Measurements from ENCODE around the gene IL1F10.

DNA sequence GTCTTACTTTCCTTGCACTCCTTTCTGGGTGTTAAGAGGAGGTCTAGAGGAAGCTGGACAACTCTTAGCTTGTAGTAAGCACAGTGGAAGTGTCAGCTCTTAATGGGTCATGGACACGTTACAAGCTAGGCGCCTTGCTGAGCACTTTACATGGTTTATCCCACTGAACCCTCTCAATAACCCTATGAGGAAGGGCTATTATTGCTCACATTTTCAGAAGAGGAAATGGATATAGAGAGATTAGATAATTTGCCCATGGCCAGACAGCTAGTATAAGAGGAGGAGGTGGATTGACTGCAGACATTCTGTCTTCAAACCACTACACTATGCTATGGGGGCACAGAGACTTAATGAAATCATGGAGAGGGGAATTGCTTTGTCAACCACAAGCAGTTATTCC is 51.3 kb downstream of the IL1F10 start:
- TF ChIP-seq EP300 (IDR thresholded peaks at IDR 0.05; ENCODE audit: borderline replicate concordance in 1 of 2, low read depth in 2 of 2, low read length in 2 of 2) (no peak), BACH1 (IDR thresholded peaks at IDR 0.05; ENCODE audit: low read length) (no peak), POLR2AphosphoS5 (IDR thresholded peaks at IDR 0.05; ENCODE audit: low read depth, low read length) (no peak), MAFK (IDR thresholded peaks at IDR 0.05; ENCODE audit: low read depth, low read length) (no peak), CREB1 (IDR thresholded peaks at IDR 0.05) (no peak), HDAC6 (IDR thresholded peaks at IDR 0.05; ENCODE audit: low read depth, low read length) (no peak), SP1 (IDR thresholded peaks at IDR 0.05; ENCODE audit: low read depth, low read length) (no peak), USF2 (IDR thresholded peaks at IDR 0.05; ENCODE audit: low read length) (no peak), SIN3A (conservative IDR thresholded peaks at IDR 0.05 in 1 of 2, IDR thresholded peaks at IDR 0.05 in 1 of 2; ENCODE audit: low read depth in 1 of 2, low read length in 2 of 2) (no peak), CEBPB (IDR thresholded peaks at IDR 0.05; ENCODE audit: low read depth, low read length) (no peak), TBP (IDR thresholded peaks at IDR 0.05; ENCODE audit: low read depth, low read length) (no peak), RAD21 (IDR thresholded peaks at IDR 0.05 in 1 of 2, conservative IDR thresholded peaks at IDR 0.05 in 1 of 2; ENCODE audit: low read depth in 2 of 2, low read length in 2 of 2) (no peak)
- TF ChIP-seq, protein P1, sequence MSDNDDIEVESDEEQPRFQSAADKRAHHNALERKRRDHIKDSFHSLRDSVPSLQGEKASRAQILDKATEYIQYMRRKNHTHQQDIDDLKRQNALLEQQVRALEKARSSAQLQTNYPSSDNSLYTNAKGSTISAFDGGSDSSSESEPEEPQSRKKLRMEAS (IDR thresholded peaks at IDR 0.05) = no peak
- TF ChIP-seq, protein P2, sequence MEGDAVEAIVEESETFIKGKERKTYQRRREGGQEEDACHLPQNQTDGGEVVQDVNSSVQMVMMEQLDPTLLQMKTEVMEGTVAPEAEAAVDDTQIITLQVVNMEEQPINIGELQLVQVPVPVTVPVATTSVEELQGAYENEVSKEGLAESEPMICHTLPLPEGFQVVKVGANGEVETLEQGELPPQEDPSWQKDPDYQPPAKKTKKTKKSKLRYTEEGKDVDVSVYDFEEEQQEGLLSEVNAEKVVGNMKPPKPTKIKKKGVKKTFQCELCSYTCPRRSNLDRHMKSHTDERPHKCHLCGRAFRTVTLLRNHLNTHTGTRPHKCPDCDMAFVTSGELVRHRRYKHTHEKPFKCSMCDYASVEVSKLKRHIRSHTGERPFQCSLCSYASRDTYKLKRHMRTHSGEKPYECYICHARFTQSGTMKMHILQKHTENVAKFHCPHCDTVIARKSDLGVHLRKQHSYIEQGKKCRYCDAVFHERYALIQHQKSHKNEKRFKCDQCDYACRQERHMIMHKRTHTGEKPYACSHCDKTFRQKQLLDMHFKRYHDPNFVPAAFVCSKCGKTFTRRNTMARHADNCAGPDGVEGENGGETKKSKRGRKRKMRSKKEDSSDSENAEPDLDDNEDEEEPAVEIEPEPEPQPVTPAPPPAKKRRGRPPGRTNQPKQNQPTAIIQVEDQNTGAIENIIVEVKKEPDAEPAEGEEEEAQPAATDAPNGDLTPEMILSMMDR (IDR thresholded peaks at IDR 0.05; ENCODE audit: control extremely low read depth in 1 of 3, insufficient read depth in 1 of 3, low read depth in 1 of 3, low read length in 3 of 3) = no peak
